COLO668 (cell line): ENCODE data around the gene TLE1.
"Not testable (repeated sequence)": the region's sequence is repeated elsewhere in the genome, so short reads cannot be mapped to it uniquely, and the experiment has no call there.

Experiments used
- DNase-seq: peaks from one replicate; lab custom pipeline; 2025; ENCODE audit not compliant: unreplicated experiment; lab: John Stamatoyannopoulos, UW

The TLE1 gene

DNA sequence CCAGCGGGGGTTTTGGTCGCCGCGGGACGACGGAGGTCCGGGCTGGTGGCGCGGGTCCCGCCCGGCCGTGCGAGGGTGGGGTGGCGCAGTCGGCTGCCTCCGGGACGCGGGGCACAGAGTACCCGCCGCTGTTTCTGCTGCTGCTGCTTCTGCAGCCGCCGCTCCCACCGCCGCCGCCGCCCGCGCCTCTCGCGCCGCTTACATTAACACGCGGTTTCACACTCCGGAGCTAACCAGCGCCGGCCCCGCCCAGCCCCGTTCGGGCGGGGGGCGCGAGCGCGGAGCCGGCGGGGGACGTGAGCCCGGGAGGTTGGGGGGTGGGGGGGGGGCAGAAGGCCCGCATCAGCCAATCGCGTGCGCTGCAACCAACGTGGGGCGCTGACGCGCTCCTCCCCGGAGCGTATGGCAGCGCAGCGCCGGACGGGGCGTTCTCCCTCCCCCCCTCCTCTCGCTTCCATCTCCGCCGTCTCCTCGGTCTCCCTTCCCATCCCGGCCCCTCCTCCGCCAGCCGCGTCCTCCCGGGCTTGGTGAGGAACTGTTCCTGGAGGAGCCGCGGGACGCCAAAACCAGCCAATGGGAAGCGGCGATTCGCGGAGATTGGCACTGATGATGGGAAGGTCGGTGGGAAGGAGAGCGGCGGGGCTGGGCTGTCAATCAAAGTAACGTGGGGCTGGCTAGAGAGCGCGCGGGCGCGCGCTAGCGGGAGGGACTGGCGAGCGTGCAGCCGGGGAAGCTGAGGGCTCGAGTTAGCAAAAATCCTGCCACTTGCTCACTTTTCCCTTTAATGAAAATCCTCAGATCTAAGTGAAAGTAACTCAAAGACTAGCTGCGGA, at the start of gene TLE1:
Gene TLE1 (minus strand): TSS at position 205 of the 833 bp plus-strand sequence. CDS start 1,307 bp downstream, outside the sequence.
- DNase-seq: peak; percentile 95

DNA sequence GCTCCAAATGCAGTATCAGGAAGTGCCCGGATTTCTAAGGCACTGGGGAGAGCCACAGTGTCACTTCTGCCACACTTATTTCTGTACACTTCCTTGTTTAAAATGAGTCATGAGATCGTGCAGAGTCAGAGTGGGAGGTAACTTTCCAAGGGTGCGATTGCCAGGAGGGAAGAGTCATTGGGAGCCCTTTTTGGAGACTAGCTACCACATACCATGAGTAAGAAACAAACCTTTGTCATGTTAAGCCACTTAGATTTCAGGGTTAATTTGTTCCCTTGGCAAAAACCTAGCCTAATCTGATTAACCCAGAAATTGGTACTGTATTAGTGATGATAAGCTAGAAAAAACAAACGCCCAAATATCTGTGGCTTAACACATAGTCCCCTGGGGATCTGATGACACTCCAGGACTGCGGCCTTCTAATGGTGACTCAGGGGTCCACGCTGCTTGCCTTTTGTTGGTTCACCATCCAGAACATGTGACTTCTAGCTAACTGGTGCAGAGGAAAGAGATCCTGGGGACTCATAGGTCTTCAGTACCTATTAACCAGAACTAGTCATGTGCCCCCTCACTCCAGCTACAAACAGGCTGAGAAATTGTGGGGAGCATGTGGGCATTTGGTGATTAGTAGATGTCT, 48.6 kb upstream of the TLE1 start:
- no peak for DNase-seq

DNA sequence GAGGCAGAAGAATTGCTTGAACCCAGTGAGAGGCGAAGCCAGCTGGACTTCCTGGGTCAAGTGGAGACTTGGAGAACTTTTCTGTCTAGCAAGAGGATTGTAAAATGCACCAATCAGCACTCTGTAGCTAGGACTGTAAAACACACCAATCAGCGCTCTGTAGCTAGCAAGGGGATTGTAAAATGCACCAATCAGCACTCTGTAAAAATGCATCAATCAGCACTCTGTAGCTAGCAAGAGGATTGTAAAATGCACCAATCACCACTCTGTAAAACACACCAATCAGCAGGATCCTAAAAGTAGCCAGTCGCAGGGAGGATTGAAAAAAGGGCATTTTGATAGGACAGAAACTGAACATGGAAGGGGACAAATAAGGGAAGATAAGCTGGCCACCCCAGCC, 41.2 kb upstream of the TLE1 start:
- DNase-seq: not testable (repeated sequence)

DNA sequence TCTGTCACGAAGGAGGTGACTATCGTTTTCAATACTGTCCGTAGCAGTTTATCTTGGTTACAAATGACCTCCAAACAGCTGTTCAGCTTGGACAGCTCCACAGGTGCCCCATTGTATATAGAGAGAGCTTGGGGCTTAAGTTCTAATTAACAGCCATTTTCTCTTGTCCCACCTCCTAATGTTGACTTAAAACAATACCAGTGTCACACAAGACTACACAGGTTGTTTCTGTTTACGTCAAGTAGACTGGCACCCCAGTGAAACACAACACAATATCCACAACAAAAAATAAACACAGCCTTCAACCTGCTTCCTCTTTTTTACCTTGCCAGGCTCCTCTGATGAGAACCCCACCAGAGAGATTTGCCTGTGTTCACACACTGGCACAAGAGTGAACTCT, 39.8 kb upstream of the TLE1 start:
- DNase-seq: peak; percentile 18

DNA sequence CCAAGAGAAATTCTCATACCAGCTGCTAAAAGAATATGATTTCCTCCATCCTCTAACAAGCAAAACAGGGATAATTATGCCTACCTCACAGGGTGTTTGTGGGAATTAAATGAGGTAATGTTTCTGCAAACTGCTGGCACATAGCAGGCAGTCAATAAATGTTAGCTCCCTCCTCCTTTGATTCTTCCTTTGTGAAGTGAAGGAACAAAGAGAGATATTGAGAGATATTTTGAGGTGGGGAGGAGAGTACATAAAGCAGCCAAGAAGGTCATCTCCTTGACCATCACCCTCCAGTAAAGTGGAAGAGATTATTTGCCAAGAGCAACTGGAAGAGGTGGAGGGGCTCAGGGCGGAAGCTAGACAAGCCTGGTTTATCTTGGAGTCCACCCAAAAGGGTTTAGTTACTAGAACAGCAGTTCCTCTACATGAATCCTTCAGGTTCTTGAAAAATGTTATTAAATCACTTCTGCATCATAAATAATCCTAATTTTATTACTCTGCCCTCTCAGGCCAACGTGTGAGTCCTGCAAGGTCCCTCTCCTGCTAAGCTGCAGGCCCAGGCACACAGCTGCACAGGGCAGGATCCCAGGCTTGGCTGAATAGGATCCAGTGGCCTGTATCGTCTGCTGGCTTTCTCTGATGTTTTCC, 35.0 kb upstream of the TLE1 start:
- DNase-seq: no peak

DNA sequence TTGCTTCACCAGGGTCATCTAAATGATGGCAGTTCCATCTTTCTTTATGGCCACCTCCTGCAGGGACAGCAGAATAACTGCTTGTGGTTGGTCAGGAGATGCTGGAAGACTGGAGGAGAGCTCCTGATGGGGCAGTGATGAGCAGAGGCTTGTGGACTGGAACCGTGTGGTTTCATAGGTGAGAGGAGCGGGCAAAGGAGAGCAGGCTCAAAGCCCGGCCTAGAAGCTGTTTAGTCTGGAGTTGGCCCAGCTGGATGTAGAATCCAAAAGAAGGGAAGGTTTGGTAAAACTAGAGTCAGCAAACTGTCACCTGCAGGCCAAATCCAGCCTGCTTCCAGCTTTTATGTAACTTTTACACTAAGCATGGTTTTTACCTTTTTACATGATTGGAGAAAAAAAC, 32.9 kb upstream of the TLE1 start:
- no peak for DNase-seq

DNA sequence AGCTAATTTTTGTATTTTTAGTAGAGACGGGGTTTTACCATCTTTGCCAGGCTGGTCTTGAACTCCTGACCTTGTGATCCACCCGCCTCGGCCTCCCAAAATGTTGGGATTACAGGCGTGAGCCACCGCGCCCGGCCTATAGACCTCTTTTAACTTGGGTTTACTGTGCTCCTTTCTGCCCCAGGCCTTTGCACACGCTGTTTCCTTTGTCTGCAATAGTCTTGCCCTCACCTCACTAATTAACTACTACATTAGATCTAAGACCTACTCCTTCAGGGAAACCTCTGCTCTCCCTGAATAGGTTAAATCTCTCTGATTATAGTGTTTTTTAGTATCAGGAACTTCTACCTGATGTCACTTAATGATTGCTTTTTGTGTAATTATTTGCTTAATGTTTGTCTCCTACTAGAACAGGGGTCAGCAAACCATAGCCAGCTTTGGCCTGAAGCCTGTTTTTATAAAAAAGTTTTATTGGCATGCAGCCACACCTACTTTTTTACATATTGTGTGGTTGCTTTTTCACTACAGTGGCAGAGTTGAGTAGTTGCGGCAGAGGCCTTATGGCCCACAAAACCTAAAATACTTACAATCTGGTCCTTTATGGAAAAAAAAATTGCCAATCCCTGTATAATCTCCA, 31.2 kb upstream of the TLE1 start:
- DNase-seq: no peak

DNA sequence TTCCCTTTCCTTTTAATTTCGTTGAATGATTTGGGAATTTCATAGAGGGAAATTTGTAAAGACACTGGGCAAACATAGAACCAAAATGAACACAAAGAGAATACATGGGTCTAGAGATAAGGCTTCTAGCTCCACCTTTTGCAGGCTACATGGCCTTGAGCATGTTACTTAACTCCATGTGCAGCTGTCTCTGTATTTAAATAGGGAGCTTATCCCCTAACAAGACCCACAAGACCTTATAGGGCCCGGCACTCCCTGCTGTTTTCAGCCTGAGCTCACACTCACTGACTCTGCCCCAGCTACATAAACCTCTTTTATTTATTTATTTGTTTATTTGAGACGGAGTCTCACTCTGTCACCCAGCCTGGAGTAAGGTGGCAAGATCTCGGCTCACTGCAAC, 30.6 kb upstream of the TLE1 start:
- no peak for DNase-seq

DNA sequence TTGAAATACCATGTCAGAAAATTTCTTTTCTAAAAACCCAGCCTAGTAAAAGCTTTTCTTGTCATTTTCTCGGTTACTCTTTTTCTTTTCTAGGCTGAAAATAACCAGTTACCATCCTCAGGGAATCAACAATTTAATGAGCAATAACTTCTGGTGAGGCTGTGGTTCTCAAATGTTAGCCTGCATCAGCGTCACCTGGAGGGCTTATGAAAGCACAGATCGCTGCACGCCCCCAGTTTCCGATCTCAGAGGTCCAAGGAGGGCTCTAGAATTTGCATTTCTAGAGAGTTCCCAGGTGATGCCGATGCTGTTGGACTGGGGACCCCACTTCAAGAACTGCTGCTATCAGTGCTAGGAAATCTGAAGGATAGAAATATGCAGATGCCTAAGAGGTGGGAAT, 28.9 kb upstream of the TLE1 start:
- no peak for DNase-seq

DNA sequence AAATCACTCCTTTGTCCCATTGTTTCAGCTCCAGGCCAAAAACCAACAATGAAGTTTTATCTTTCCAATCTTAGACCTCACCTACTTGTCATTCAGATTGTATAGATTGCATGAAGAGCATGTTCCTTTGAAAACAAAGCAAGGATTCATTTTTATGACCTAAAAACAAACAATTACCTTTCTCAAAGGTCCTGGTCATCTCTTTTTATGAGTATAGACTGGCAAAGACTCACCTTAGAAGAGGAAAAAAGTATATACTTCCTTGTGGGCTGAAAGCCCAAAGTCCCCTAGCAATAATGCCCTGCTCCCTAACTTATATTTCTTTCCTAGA, 28.4 kb upstream of the TLE1 start:
- no peak for DNase-seq

DNA sequence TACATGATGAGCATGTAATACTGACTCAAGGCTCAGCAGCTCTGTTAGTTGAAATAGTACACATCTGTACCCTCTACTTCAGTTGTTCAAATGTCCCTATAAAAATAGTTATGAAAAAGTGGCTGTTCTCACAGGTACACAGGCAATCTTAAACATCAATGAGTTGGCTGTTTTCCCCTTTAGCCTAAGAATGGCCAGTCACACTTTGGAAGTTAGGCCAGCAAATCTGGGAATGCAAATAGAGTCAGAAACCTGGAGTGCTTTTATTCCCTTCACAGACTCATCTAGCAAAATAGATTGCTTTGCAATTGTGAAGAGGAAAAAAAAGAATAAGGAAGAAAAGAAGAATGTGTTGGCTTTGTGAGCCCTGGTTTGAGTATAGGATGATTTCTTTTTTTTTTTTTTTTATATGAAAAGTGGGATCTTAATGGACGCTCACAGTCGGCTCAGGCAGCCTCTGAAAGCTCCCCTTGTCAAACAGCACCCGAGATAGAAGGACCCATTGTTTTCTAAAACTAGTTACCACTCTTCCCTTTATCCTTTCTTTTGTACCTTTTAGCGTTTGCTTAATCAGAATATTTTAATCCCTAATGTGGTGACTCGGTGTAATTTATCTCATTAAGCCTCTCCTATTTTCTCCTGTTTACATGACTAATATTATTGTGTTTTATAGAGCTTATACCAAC, 27.9 kb upstream of the TLE1 start:
- no peak for DNase-seq

DNA sequence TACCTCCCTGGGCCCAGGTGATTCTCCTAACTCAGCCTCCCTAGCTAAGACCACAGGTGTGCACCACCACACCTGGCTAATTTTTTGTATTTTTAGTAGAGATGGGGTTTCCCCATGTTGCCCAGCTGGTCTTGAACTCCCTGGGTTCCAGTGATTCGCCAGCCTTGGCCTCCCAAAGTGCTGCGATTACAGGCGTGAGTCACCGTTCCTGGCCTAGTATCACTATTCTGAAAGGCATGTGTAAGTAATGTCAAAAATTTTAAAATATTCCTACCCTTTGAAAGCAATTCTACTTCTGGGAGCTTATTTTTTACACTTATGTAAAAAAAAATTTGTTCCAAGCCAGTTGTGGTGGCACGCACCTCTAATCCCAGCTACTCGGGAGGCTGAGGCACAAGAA, 27.1 kb upstream of the TLE1 start:
- DNase-seq: no peak

DNA sequence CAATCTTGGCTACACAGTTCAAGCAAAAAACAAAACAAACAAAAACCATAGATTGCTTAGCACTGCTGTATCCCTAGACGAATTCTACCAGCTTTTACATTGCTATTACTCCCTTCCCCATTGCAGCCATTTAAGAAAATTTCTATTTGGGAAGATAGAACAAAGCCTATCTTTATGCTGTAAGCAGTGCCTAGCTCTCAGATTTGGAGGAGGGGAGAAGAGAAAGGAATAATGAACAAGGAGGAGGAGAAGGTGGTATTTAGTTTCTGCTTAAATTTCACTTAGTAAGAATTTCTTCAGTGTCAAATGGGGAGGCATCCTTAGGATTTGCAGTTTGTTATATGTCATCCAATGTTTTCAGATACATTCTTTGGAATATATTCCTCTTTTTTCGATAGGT, 16.2 kb upstream of the TLE1 start:
- DNase-seq: no peak

DNA sequence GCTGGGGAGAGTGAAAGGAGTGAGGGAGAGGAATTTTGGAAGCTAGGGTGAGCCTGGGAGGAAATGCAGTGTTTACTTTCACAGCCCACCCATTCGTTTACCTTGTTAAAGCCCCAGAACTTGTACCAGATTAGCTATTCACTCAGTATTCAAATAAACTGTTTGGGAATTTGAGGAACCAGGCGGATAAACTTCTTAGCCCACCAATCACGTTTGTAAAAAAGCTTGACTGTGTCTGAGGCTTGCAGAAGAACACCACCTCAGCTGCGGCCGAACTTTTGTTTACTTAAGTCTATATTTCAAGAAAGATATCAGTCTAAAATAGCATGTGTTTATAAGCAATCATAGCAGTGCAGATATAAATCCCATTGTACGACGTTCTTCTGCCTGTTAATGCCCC, 5.2 kb upstream of the TLE1 start:
- DNase-seq: no peak

DNA sequence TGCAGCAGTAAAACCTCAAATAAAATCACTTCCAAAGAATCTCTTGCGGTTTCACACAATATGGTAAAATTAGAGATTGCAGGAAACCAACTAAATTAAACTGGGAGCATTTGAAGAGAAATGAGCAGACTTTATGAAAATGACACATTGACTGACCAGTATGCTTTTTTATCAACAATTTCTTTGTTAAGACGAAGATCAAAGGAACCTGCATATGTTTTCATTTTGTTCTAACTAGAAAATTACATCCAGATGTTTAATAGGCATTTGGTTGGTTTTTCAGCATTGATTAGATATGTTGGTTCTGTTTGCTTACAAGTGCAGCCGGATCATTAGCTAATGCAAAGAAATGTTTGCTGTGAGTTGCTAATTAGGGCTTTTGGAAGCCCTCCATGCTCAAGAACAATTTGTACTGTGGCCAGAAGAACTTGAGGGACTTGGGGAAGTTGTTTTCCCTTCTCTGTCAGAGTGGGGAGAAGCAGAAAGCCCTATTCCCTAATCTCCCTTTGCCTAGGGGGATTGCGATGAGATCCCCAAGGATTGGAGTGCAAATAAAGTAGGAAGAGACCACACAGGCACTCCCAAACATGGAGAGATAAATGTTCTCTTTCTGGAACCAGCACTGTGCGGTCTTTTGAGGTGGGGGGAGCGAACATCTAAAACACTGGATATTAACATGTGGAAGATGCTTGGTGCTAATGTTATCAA, 4.5 kb upstream of the TLE1 start:
- DNase-seq: no peak

DNA sequence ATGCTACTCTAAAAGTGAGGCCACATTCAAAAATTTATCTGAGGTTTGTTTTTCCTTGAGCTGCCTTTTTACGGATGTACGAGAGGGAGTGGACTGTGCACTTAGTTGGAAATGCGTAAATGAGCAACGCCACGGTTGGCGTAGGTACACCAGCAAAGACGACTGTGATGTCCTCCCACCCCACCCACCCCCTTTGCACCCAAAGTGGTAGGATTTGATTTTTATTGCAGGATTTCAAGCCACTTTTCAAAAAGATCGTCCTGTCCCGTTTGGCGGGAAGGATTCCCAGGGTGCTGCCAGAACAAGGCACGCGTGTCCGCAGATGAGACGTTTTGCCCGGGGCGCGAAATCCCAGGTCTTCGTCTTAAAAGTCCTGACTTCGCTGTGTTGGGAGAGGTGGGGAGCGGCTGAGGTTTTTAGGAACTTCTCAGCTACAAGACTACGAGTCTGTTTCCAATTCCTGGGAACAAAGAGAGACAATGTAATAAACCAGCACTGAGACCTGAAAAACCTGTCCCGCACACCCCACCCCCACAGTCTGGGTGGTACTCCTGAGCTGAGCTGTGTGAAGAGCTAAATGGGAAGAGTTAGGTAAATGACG, 1.0 kb upstream of the TLE1 start:
- DNase-seq: no peak

DNA sequence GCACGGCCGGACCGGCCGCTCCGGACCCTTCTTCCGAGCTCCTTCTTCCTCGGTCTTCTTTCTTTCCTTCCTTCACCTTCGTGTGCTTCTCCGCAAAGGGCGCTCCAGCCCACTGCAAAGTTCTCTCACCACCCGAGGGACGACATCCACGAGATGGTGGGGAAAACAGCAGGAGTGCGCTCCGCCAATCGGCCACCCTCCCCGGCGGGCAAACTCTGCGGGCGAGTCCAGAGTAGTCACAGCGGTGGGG, 329 bp downstream of the TLE1 start:
- not testable (repeated sequence) for DNase-seq

DNA sequence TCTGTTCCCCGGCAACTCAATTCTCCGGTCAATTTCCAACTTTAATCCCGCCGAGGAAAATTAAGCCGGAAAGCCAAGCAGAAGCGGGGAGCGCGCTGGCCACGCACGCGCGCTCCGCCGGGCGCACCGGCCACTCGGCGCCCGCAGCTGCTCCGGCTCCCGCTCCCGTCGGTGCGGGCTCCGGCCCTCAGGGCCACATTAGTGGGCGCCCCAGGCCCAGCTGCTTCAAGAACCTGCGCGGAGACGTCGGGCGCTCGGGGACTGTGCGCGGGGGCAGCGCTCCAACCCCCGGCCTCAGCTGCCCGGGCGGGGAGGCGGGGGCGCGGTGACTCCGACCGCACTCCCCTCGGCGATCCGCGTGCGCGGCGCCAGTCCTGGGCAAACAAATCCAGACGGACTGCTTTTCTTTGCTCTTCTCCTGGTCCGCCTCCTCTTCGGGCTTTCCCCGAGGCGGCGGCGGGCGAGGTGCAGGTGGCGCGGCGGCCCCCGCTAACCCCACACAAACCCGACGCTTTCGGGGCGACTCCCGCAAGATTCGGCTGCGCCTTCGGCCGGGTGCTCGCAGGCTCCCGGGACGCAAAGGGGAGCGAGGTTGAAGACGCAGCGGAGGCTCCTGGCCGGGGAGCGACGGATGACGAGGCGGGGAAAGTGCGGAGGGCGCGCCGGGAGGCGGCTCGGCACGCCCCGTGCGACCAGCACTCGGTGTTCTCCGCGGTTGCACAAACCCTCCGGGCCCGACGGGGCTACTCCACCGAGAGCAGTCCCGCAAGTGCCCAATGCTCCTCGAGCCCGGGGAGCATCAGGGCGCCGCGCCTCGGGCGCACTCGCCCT, 870 bp downstream of the TLE1 start:
- DNase-seq: peak; percentile 57

DNA sequence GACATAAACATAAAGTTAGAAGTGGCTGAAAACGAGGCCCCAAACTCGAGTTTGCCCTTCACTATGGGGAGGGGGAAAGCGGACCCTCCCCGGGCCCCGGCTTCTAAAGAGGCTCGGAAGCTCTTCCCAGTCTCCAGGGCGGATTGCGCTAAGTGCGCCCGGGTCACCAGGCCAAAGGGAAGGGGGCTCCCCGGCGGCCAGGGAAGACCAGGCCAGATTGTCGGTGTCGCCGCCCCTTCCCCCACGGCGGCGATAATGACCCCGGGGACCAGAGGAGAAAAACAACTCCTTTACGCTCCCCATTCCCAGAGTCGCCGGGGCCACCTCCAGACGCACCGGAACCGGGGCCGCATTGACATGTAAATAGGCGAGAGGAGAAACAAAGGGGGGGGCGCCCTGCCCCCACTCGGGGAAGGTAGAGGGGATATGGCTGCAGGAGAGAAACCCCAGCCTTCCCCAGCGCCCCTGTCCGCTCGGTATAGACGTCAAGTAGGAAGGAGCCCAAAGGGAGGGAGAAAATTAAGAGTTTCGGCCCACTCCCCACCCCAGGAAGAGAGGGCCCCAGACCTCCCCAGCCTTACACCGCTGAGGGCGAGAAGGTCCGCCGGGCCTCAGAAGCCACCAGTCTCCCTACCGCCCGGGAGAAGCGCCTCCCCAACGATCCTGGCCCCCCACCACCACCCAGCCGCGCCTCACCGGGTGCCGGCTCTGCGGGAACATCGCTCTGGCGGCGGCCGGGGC, 1.7 kb downstream of the TLE1 start:
- DNase-seq: peak; percentile 47
